WTC11 (cell line): ENCODE results near the gene UMAD1. TPM values are rescaled to one million over a fixed set of nuclear protein-coding genes. Genes with fewer than 3 reads are reported as not detected.

Experiments
- ATAC-seq: fragments of 200-7000 bp; cut with Tn5 transposase; 2 replicates; pipeline ENCODE4 v1.10.0; 2021; ENCODE audit warnings: mild to moderate bottlenecking, moderate library complexity
- CTCF ChIA-PET: fragments of 300-600 bp; sonication (Branson Sonifier 250); formaldehyde crosslinking; loops from one replicate; lab custom pipeline; 2021; ENCODE audit warnings: antibody characterized with exemption; lab: Charles Lee
- POLR2A ChIA-PET: fragments of 350-600 bp; sonication (Branson Sonifier 250); formaldehyde crosslinking; loops from one replicate; lab custom pipeline; 2021; ENCODE audit warnings: antibody characterized with exemption; lab: Charles Lee
- DNase-seq: peaks from one replicate; pipeline ENCODE4 v3.0.0; 2021; ENCODE audit warnings: low spot score
- H3K27ac Mint-ChIP-seq: 2 replicates; pipeline ENCODE4 v1.8.0; 2021; ENCODE audit warnings: mixed read lengths
- H3K27me3 Mint-ChIP-seq: 2 replicates; pipeline ENCODE4 v1.8.0; 2021; ENCODE audit warnings: low read depth, mild to moderate bottlenecking, moderate library complexity, mixed read lengths
- H3K36me3 Mint-ChIP-seq: 2 replicates; pipeline ENCODE4 v1.8.0; 2021; ENCODE audit warnings: mixed read lengths
- H3K4me1 Mint-ChIP-seq: 2 replicates; pipeline ENCODE4 v1.8.0; 2022; ENCODE audit warnings: mixed read lengths
- H3K4me3 Mint-ChIP-seq: 2 replicates; pipeline ENCODE4 v1.8.0; 2021; ENCODE audit warnings: mild to moderate bottlenecking, moderate library complexity, mixed read lengths
- H3K9me3 Mint-ChIP-seq: 2 replicates; pipeline ENCODE4 v1.8.0; 2021; ENCODE audit warnings: mixed read lengths
- CREB1 ChIP-seq: sonication (generic); formaldehyde crosslinking; IDR thresholded peaks from 2 replicates; pipeline ENCODE4 v1.8.0; 2023; ENCODE audit warnings: mild to moderate bottlenecking, missing genetic modification reagents
- ESRRA ChIP-seq: sonication (generic); formaldehyde crosslinking; IDR thresholded peaks from 2 replicates; pipeline ENCODE4 v1.8.1; 2022; ENCODE audit warnings: mild to moderate bottlenecking, missing genetic modification reagents, borderline replicate concordance
- MXD4 ChIP-seq: fragments of 250-450 bp; sonication (Bioruptor Pico); IDR thresholded peaks from 2 replicates; pipeline ENCODE4 v1.8.0; 2021; ENCODE audit warnings: mild to moderate bottlenecking, moderate library complexity, borderline replicate concordance
- RORB ChIP-seq: fragments of 250-450 bp; sonication (Bioruptor Pico); IDR thresholded peaks from 2 replicates; pipeline ENCODE4 v1.9.0; 2021; ENCODE audit warnings: mild to moderate bottlenecking
- SMAD4 ChIP-seq: sonication (generic); formaldehyde crosslinking; IDR thresholded peaks from 2 replicates; pipeline ENCODE4 v1.8.0; 2022; ENCODE audit warnings: mild to moderate bottlenecking, missing genetic modification reagents
- SOX15 ChIP-seq: fragments of 250-450 bp; sonication (Bioruptor Pico); IDR thresholded peaks from 2 replicates; pipeline ENCODE4 v1.9.0; 2021; ENCODE audit warnings: mild to moderate bottlenecking
- SP1 ChIP-seq: sonication (generic); formaldehyde crosslinking; conservative IDR thresholded peaks from 2 replicates; pipeline ENCODE4 v1.8.1; 2022; ENCODE audit warnings: missing genetic modification reagents
- TCF7 ChIP-seq: sonication (generic); formaldehyde crosslinking; IDR thresholded peaks from 2 replicates; pipeline ENCODE4 v1.8.0; 2022; ENCODE audit warnings: mild to moderate bottlenecking, low read depth, missing genetic modification reagents, moderate library complexity
- TEAD4 ChIP-seq: sonication (generic); formaldehyde crosslinking; IDR thresholded peaks from 2 replicates; pipeline ENCODE4 v1.8.0; 2022; ENCODE audit warnings: mild to moderate bottlenecking, missing genetic modification reagents
- ZNF121 ChIP-seq: sonication (generic); formaldehyde crosslinking; IDR thresholded peaks from 2 replicates; pipeline ENCODE4 v1.8.0; 2023; ENCODE audit warnings: missing genetic modification reagents
- total RNA-seq: library from RNA; stranded (reverse); gene quantifications from 3 replicates; pipeline ENCODE4 v1.2.3, GENCODE V29; 2021
- TF ChIP-seq, protein P1 (sequence below): fragments of 200-600 bp; IDR thresholded peaks from 2 replicates; pipeline ENCODE4 v1.8.0; 2022; ENCODE audit warnings: antibody characterized with exemption
- TF ChIP-seq, protein P2 (sequence below): sonication (generic); formaldehyde crosslinking; IDR thresholded peaks from 2 replicates; pipeline ENCODE4 v1.8.1; 2022; ENCODE audit warnings: missing genetic modification reagents, borderline replicate concordance
- TF ChIP-seq, protein P3 (sequence below): fragments of 250-450 bp; sonication (Bioruptor Pico); IDR thresholded peaks from 2 replicates; pipeline ENCODE4 v1.9.0; 2021; ENCODE audit warnings: moderate library complexity, mild to moderate bottlenecking, inconsistent platforms, borderline replicate concordance
- TF ChIP-seq, protein P4 (sequence below): sonication (generic); formaldehyde crosslinking; conservative IDR thresholded peaks from 2 replicates; pipeline ENCODE4 v1.8.1; 2023; ENCODE audit warnings: mild to moderate bottlenecking, low read depth, missing genetic modification reagents, moderate library complexity
- TF ChIP-seq, protein P5 (sequence below): sonication (generic); formaldehyde crosslinking; IDR thresholded peaks from 2 replicates; pipeline ENCODE4 v1.8.1; 2023; ENCODE audit warnings: mild to moderate bottlenecking, missing genetic modification reagents, borderline replicate concordance
- TF ChIP-seq, protein P6 (sequence below): sonication (generic); formaldehyde crosslinking; IDR thresholded peaks from 2 replicates; pipeline ENCODE4 v1.8.1; 2023; ENCODE audit warnings: mild to moderate bottlenecking, missing genetic modification reagents, moderate library complexity
- TF ChIP-seq, protein P7 (sequence below): sonication (generic); formaldehyde crosslinking; IDR thresholded peaks from 2 replicates; pipeline ENCODE4 v1.8.0; 2022; ENCODE audit warnings: missing genetic modification reagents
- TF ChIP-seq, protein P8 (sequence below): sonication (generic); formaldehyde crosslinking; IDR thresholded peaks from 2 replicates; pipeline ENCODE4 v1.8.1; 2022; ENCODE audit warnings: low read depth, missing genetic modification reagents, borderline replicate concordance

Gene UMAD1
- total RNA-seq, 1 experiment from 2014 or later, result 13.0 TPM

DNA sequence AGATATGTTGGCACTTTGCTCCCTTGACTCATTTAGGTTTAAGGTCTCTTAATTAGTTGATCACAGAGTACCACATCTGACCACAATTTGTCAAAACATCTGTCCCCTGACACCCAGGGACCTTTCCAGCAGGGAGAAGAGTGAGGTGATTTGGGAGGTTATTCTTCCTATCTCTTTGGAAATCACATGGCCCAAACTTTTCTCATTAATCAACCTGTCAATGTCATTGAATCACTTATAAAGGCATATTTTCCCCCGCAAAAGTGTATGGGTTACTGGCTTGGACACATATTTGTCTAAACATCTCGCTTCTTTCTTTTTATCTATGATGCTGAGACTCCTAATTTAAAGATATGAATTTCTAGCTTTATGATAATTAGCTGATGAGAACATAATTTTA lies 170.3 kb downstream of the UMAD1 start (continued):
- TF ChIP-seq, protein P1, sequence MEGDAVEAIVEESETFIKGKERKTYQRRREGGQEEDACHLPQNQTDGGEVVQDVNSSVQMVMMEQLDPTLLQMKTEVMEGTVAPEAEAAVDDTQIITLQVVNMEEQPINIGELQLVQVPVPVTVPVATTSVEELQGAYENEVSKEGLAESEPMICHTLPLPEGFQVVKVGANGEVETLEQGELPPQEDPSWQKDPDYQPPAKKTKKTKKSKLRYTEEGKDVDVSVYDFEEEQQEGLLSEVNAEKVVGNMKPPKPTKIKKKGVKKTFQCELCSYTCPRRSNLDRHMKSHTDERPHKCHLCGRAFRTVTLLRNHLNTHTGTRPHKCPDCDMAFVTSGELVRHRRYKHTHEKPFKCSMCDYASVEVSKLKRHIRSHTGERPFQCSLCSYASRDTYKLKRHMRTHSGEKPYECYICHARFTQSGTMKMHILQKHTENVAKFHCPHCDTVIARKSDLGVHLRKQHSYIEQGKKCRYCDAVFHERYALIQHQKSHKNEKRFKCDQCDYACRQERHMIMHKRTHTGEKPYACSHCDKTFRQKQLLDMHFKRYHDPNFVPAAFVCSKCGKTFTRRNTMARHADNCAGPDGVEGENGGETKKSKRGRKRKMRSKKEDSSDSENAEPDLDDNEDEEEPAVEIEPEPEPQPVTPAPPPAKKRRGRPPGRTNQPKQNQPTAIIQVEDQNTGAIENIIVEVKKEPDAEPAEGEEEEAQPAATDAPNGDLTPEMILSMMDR, result no peak
- no peak for TF ChIP-seq TCF7 (CRISPR knock-in tag)
- TF ChIP-seq ZNF121 (CRISPR knock-in tag), result no peak
- TF ChIP-seq SOX15 (CRISPR knock-in tag), result no peak
- TF ChIP-seq CREB1 (CRISPR knock-in tag), result no peak

DNA sequence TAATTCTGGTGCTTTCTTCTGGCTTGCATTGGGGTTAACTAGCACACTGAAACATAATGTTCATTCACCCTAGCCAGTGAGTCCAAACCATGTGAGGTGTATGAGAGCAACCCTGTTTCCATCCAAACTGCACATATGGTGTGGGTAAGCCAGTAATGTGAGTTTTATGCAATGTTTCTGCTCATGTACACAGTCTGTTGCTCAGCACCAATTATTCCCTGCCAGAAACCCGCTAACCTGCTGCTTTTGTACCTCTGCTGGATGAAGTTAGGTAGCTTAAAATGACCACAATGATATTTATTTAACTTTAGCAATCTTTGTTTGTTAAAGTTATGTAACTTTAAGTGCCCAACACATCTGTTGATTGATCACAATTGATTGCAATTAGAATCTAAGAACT lies 171.6 kb downstream of the UMAD1 start:
- Mint-ChIP-seq H3K27ac (no peak overlapping the region), H3K36me3 (no peaks in the 10 kb centered on the region), H3K9me3 (no peaks in the 10 kb centered on the region), H3K4me1 (no peaks in the 10 kb centered on the region), H3K4me3 (no peak overlapping the region), H3K27me3 (no peaks in the 10 kb centered on the region)
- DNase-seq (no peak), ATAC-seq (no peak)
- ChIA-PET CTCF (interaction anchor here (1.0 kb wide), 1 partner anchor 224 kb away, joined by 3 read pairs; no protein-coding TSS in a partner anchor), POLR2A (no interaction called here)
- no peak for TF ChIP-seq ESRRA (CRISPR knock-in tag)
- TF ChIP-seq, protein P2, sequence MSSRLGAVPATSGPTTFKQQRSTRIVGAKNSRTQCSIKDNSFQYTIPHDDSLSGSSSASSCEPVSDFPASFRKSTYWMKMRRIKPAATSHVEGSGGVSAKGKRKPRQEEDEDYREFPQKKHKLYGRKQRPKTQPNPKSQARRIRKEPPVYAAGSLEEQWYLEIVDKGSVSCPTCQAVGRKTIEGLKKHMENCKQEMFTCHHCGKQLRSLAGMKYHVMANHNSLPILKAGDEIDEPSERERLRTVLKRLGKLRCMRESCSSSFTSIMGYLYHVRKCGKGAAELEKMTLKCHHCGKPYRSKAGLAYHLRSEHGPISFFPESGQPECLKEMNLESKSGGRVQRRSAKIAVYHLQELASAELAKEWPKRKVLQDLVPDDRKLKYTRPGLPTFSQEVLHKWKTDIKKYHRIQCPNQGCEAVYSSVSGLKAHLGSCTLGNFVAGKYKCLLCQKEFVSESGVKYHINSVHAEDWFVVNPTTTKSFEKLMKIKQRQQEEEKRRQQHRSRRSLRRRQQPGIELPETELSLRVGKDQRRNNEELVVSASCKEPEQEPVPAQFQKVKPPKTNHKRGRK, result no peak
- no peak for TF ChIP-seq TEAD4 (CRISPR knock-in tag)
- no peak for TF ChIP-seq SP1 (CRISPR knock-in tag)
- TF ChIP-seq, protein P3, sequence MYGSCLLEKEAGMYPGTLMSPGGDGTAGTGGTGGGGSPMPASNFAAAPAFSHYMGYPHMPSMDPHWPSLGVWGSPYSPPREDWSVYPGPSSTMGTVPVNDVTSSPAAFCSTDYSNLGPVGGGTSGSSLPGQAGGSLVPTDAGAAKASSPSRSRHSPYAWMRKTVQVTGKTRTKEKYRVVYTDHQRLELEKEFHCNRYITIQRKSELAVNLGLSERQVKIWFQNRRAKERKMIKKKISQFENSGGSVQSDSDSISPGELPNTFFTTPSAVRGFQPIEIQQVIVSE (CRISPR knock-in tag), result no peak
- TF ChIP-seq, protein P4, sequence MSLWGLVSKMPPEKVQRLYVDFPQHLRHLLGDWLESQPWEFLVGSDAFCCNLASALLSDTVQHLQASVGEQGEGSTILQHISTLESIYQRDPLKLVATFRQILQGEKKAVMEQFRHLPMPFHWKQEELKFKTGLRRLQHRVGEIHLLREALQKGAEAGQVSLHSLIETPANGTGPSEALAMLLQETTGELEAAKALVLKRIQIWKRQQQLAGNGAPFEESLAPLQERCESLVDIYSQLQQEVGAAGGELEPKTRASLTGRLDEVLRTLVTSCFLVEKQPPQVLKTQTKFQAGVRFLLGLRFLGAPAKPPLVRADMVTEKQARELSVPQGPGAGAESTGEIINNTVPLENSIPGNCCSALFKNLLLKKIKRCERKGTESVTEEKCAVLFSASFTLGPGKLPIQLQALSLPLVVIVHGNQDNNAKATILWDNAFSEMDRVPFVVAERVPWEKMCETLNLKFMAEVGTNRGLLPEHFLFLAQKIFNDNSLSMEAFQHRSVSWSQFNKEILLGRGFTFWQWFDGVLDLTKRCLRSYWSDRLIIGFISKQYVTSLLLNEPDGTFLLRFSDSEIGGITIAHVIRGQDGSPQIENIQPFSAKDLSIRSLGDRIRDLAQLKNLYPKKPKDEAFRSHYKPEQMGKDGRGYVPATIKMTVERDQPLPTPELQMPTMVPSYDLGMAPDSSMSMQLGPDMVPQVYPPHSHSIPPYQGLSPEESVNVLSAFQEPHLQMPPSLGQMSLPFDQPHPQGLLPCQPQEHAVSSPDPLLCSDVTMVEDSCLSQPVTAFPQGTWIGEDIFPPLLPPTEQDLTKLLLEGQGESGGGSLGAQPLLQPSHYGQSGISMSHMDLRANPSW (CRISPR knock-in tag), result no peak
- TF ChIP-seq, protein P5, sequence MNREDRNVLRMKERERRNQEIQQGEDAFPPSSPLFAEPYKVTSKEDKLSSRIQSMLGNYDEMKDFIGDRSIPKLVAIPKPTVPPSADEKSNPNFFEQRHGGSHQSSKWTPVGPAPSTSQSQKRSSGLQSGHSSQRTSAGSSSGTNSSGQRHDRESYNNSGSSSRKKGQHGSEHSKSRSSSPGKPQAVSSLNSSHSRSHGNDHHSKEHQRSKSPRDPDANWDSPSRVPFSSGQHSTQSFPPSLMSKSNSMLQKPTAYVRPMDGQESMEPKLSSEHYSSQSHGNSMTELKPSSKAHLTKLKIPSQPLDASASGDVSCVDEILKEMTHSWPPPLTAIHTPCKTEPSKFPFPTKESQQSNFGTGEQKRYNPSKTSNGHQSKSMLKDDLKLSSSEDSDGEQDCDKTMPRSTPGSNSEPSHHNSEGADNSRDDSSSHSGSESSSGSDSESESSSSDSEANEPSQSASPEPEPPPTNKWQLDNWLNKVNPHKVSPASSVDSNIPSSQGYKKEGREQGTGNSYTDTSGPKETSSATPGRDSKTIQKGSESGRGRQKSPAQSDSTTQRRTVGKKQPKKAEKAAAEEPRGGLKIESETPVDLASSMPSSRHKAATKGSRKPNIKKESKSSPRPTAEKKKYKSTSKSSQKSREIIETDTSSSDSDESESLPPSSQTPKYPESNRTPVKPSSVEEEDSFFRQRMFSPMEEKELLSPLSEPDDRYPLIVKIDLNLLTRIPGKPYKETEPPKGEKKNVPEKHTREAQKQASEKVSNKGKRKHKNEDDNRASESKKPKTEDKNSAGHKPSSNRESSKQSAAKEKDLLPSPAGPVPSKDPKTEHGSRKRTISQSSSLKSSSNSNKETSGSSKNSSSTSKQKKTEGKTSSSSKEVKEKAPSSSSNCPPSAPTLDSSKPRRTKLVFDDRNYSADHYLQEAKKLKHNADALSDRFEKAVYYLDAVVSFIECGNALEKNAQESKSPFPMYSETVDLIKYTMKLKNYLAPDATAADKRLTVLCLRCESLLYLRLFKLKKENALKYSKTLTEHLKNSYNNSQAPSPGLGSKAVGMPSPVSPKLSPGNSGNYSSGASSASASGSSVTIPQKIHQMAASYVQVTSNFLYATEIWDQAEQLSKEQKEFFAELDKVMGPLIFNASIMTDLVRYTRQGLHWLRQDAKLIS (CRISPR knock-in tag), result no peak
- TF ChIP-seq MXD4 (CRISPR knock-in tag), result no peak
- TF ChIP-seq, protein P6, sequence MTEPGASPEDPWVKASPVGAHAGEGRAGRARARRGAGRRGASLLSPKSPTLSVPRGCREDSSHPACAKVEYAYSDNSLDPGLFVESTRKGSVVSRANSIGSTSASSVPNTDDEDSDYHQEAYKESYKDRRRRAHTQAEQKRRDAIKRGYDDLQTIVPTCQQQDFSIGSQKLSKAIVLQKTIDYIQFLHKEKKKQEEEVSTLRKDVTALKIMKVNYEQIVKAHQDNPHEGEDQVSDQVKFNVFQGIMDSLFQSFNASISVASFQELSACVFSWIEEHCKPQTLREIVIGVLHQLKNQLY (CRISPR knock-in tag), result no peak
- no peak for TF ChIP-seq SMAD4 (CRISPR knock-in tag)
- TF ChIP-seq, protein P7, sequence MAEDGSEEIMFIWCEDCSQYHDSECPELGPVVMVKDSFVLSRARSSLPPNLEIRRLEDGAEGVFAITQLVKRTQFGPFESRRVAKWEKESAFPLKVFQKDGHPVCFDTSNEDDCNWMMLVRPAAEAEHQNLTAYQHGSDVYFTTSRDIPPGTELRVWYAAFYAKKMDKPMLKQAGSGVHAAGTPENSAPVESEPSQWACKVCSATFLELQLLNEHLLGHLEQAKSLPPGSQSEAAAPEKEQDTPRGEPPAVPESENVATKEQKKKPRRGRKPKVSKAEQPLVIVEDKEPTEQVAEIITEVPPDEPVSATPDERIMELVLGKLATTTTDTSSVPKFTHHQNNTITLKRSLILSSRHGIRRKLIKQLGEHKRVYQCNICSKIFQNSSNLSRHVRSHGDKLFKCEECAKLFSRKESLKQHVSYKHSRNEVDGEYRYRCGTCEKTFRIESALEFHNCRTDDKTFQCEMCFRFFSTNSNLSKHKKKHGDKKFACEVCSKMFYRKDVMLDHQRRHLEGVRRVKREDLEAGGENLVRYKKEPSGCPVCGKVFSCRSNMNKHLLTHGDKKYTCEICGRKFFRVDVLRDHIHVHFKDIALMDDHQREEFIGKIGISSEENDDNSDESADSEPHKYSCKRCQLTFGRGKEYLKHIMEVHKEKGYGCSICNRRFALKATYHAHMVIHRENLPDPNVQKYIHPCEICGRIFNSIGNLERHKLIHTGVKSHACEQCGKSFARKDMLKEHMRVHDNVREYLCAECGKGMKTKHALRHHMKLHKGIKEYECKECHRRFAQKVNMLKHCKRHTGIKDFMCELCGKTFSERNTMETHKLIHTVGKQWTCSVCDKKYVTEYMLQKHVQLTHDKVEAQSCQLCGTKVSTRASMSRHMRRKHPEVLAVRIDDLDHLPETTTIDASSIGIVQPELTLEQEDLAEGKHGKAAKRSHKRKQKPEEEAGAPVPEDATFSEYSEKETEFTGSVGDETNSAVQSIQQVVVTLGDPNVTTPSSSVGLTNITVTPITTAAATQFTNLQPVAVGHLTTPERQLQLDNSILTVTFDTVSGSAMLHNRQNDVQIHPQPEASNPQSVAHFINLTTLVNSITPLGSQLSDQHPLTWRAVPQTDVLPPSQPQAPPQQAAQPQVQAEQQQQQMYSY, result no peak
- TF ChIP-seq, protein P8, sequence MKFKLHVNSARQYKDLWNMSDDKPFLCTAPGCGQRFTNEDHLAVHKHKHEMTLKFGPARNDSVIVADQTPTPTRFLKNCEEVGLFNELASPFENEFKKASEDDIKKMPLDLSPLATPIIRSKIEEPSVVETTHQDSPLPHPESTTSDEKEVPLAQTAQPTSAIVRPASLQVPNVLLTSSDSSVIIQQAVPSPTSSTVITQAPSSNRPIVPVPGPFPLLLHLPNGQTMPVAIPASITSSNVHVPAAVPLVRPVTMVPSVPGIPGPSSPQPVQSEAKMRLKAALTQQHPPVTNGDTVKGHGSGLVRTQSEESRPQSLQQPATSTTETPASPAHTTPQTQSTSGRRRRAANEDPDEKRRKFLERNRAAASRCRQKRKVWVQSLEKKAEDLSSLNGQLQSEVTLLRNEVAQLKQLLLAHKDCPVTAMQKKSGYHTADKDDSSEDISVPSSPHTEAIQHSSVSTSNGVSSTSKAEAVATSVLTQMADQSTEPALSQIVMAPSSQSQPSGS (CRISPR knock-in tag), result no peak
- TF ChIP-seq RORB (CRISPR knock-in tag), result no peak
